ENCODE results near the gene SUPT3H. TPM values are rescaled to one million over a fixed set of nuclear protein-coding genes. Genes with fewer than 3 reads are reported as not detected.

The SUPT3H gene
- total RNA-seq, 4 donors from 2014 or later = 1.6 to 5.6 (median 3.8) TPM

DNA sequence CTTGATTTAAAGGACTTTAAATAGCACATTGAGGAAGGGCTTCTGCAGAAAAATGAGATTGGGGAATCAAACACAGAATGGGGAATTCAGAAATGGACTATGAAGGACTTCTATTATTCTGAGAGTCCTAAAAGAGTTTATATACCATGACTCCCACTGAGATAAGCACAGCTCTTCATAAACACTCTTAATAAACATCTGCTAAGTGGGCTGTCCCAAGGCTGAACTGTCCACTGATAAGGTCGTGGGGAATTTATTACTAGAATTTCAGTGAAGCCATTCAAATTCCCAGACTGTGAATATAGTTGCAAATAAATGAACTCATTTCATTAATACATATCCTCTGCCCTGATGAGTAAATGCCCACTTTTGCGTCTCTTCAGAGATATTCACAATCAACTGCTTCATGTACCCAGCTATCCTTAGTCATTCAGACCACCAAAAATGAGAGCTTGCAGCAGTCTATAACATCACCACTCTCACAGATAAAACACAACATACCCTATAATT, 517.8 kb downstream of the SUPT3H start:
- 87 to 93% methylated on average over 2 of the region's 2 CpGs for WGBS, 2 donors
- TF ChIP-seq POLR2A (IDR thresholded peaks at IDR 0.05) = no peak
- TF ChIP-seq, protein P1, sequence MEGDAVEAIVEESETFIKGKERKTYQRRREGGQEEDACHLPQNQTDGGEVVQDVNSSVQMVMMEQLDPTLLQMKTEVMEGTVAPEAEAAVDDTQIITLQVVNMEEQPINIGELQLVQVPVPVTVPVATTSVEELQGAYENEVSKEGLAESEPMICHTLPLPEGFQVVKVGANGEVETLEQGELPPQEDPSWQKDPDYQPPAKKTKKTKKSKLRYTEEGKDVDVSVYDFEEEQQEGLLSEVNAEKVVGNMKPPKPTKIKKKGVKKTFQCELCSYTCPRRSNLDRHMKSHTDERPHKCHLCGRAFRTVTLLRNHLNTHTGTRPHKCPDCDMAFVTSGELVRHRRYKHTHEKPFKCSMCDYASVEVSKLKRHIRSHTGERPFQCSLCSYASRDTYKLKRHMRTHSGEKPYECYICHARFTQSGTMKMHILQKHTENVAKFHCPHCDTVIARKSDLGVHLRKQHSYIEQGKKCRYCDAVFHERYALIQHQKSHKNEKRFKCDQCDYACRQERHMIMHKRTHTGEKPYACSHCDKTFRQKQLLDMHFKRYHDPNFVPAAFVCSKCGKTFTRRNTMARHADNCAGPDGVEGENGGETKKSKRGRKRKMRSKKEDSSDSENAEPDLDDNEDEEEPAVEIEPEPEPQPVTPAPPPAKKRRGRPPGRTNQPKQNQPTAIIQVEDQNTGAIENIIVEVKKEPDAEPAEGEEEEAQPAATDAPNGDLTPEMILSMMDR (IDR thresholded peaks at IDR 0.05) = no peak
- intact Hi-C loops (cut with DNase I; ENCODE audit: low total_unique reads) = no loop called here

GRCh38 chr6:44858998-44859397, 518.7 kb downstream of the SUPT3H start:
- no peak overlapping the region for H3K4me3 ChIP-seq (ENCODE audit: low read depth, poor library complexity, severe bottlenecking)
- no peak for DNase-seq (ENCODE audit: low spot score in 2 of 2)

More for the DNA sequence above, 517.8 kb downstream of the SUPT3H start:
- no peak for DNase-seq (ENCODE audit: low spot score in 2 of 2)
- H3K4me3 ChIP-seq (ENCODE audit: low read depth, poor library complexity, severe bottlenecking) = no peak overlapping the region

DNA sequence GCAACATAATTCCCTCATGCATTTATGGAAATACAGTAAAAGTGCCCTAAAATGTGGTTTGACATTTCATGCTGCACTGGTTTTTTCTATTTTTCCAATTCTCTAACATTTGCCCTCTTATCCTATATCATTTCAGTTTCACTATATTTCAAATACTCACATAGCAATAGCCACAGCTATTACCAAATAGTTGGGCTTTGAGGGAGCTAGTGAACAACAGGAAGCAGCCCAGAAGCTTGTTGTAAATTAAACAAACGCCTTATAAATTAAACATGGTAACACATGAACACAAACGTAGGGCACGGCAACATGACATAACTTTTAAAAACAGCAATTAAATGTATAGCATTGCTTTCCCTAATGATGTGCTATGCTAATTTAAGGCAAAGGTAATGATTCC, 521.3 kb downstream of the SUPT3H start:
- TF ChIP-seq POLR2A (IDR thresholded peaks at IDR 0.05) = no peak
- TF ChIP-seq, protein P1 (IDR thresholded peaks at IDR 0.05) = no peak
- 61 to 64% methylated on average over 3 of the region's 3 CpGs for WGBS, 2 donors
- H3K4me3 ChIP-seq (ENCODE audit: low read depth, poor library complexity, severe bottlenecking) = no peak overlapping the region
- DNase-seq (ENCODE audit: low spot score in 2 of 2) = no peak
- intact Hi-C loops (cut with DNase I; ENCODE audit: low total_unique reads) = no loop called here

More at GRCh38 chr6:44858998-44859397, 518.7 kb downstream of the SUPT3H start:
- intact Hi-C loops (cut with DNase I; ENCODE audit: low total_unique reads) = no loop called here
- TF ChIP-seq, protein P1 (IDR thresholded peaks at IDR 0.05) = no peak
- no peak for TF ChIP-seq POLR2A (IDR thresholded peaks at IDR 0.05)

- no peak for DNase-seq (ENCODE audit: low spot score in 2 of 2)
- no peak overlapping the region for H3K4me3 ChIP-seq (ENCODE audit: low read depth, poor library complexity, severe bottlenecking)
- 48 to 50% methylated on average over 7 of the region's 7 CpGs for WGBS, 2 donors
- intact Hi-C loops (cut with DNase I; ENCODE audit: low total_unique reads) = no loop called here
- no peak for TF ChIP-seq POLR2A (IDR thresholded peaks at IDR 0.05)
- TF ChIP-seq, protein P1 (IDR thresholded peaks at IDR 0.05) = no peak
These were observed 521.9 kb downstream of the SUPT3H start for GRCh38 chr6:44855562-44856411.

- WGBS, 2 donors = 58 to 70% methylated on average over 2 of the region's 2 CpGs
- DNase-seq (ENCODE audit: low spot score in 2 of 2) = no peak
- TF ChIP-seq, protein P1 (IDR thresholded peaks at IDR 0.05) = no peak
- no peak for TF ChIP-seq POLR2A (IDR thresholded peaks at IDR 0.05)
- H3K4me3 ChIP-seq (ENCODE audit: low read depth, poor library complexity, severe bottlenecking) = no peak overlapping the region
- intact Hi-C loops (cut with DNase I; ENCODE audit: low total_unique reads) = no loop called here
These were observed 522.9 kb downstream of the SUPT3H start for GRCh38 chr6:44854712-44855443.

All from lower leg skin (tissue), 4 donors.